Neuronal stem cell (in vitro differentiated cells): ENCODE measurements around the gene CUZD1.

Experiments
- DNase-seq: peaks from one replicate; pipeline ENCODE4 v3.0.0-alpha.2; 2013; ENCODE audit warnings: low spot score
- H2AFZ ChIP-seq: one replicate; pipeline ENCODE4 v1.6.1; 2013; ENCODE audit warnings: mild to moderate bottlenecking, low read length, inconsistent platforms
- H2AK5ac ChIP-seq: 2 replicates; pipeline ENCODE4 v1.6.1; 2013; ENCODE audit warnings: low read depth, mild to moderate bottlenecking, inconsistent platforms, low read length, moderate library complexity, mixed read lengths
- H2BK120ac ChIP-seq: 2 replicates; pipeline ENCODE4 v1.6.1; 2013; ENCODE audit warnings: low read depth, mild to moderate bottlenecking, inconsistent platforms, low read length, moderate library complexity, mixed read lengths
- H2BK12ac ChIP-seq: one replicate; pipeline ENCODE4 v1.6.1; 2013; ENCODE audit warnings: low read length, inconsistent platforms
- H2BK15ac ChIP-seq: 2 replicates; pipeline ENCODE4 v1.6.1; 2013; ENCODE audit warnings: mild to moderate bottlenecking, low read length, inconsistent platforms, mixed read lengths
- H2BK5ac ChIP-seq: one replicate; pipeline ENCODE4 v1.6.1; 2013; ENCODE audit warnings: inconsistent platforms, mild to moderate bottlenecking, low read length, moderate library complexity
- H3K14ac ChIP-seq: one replicate; pipeline ENCODE4 v1.6.1; 2013; ENCODE audit warnings: low read length, inconsistent platforms
- H3K18ac ChIP-seq: 2 replicates; pipeline ENCODE4 v1.6.1; 2013; ENCODE audit warnings: low read length, inconsistent platforms
- H3K23ac ChIP-seq: 2 replicates; pipeline ENCODE4 v1.6.1; 2013; ENCODE audit warnings: low read depth, mild to moderate bottlenecking, mixed read lengths, low read length, inconsistent platforms; ENCODE audit not compliant: poor library complexity
- H3K27ac ChIP-seq: replicated peaks from 3 replicates; pipeline ENCODE4 v1.5.1; 2013; ENCODE audit warnings: low read length, inconsistent platforms
- H3K27me3 ChIP-seq, 3 experiments: 2 replicates each; pipeline ENCODE4 v1.6.1; 2013; ENCODE audit warnings: low read length in 3 of 3, mild to moderate bottlenecking in 2 of 3, inconsistent platforms in 1 of 3, low read depth in 1 of 3, mixed read lengths in 1 of 3, moderate library complexity in 1 of 3; ENCODE audit not compliant: control insufficient read depth in 3 of 3, insufficient read depth in 3 of 3
- H3K36me3 ChIP-seq, 2 donors: replicated peaks in 1 of 2; 2 replicates each; pipeline ENCODE4 v1.6.1; 2013; ENCODE audit warnings: low read length in 2 of 2; ENCODE audit not compliant: control insufficient read depth in 2 of 2, insufficient read depth in 2 of 2
- H3K4ac ChIP-seq: 2 replicates; pipeline ENCODE4 v1.6.1; 2013; ENCODE audit warnings: inconsistent platforms, mild to moderate bottlenecking, low read length, moderate library complexity
- H3K4me1 ChIP-seq, 2 donors: 1 replicate in 1 of 2; 2 replicates in 1 of 2; pipeline ENCODE4 v1.6.1; 2013; ENCODE audit warnings: low read length in 2 of 2, low read depth in 1 of 2; ENCODE audit not compliant: control insufficient read depth in 2 of 2, insufficient read depth in 1 of 2
- H3K4me2 ChIP-seq: one replicate; pipeline ENCODE4 v1.6.1; 2013; ENCODE audit warnings: mild to moderate bottlenecking, low read length, inconsistent platforms; ENCODE audit not compliant: insufficient read depth, poor library complexity, severe bottlenecking
- H3K4me3 ChIP-seq, 2 donors: 2 replicates each; pipeline ENCODE4 v1.5.1; 2013; ENCODE audit warnings: low read length in 2 of 2, mild to moderate bottlenecking in 2 of 2, inconsistent platforms in 1 of 2, moderate library complexity in 1 of 2
- H3K79me1 ChIP-seq: one replicate; pipeline ENCODE4 v1.6.1; 2013; ENCODE audit warnings: low read depth, mild to moderate bottlenecking, inconsistent platforms, low read length, moderate library complexity
- H3K9ac ChIP-seq: one replicate; pipeline ENCODE4 v1.6.1; 2013; ENCODE audit warnings: mild to moderate bottlenecking, low read depth, low read length, inconsistent platforms; ENCODE audit not compliant: poor library complexity
- H3K9me3 ChIP-seq, 2 donors: replicated peaks in 1 of 2; 2 replicates each; pipeline versions ENCODE3 to v1.6.1; 2013; ENCODE audit warnings: low read length in 2 of 2, mild to moderate bottlenecking in 2 of 2, inconsistent platforms in 1 of 2, low read depth in 1 of 2, mixed read lengths in 1 of 2, moderate library complexity in 1 of 2; ENCODE audit not compliant: control insufficient read depth in 2 of 2, insufficient read depth in 1 of 2
- H4K8ac ChIP-seq: one replicate; pipeline ENCODE4 v1.6.1; 2013; ENCODE audit warnings: low read depth, mild to moderate bottlenecking, inconsistent platforms, low read length, moderate library complexity
- H4K91ac ChIP-seq: one replicate; pipeline ENCODE4 v1.6.1; 2013; ENCODE audit warnings: low read length, low read depth, mild to moderate bottlenecking, inconsistent platforms; ENCODE audit not compliant: poor library complexity
- WGBS, 2 donors: extraction: QIAGEN DNeasy Blood & Tissue Kit; methylation state at CpG; one replicate each; pipeline ENCODE4 v1.1.7; 2013; ENCODE audit warnings: missing lambda C conversion rate in 2 of 2, mixed read lengths in 1 of 2; ENCODE audit not compliant: insufficient read length in 2 of 2, insufficient replicate concordance in 1 of 2; ENCODE audit errors: extremely low coverage in 2 of 2; 5-methylcytosine and 5-hydroxymethylcytosine counted together

The CUZD1 gene

GRCh38 chr10:122830965-122831353 is 14.7 kb downstream of the CUZD1 start:
- Histone ChIP-seq H3K4me2 (no peak overlapping the region), H3K9ac (no peak overlapping the region), H3K18ac (no peak overlapping the region), H2AK5ac (no peak overlapping the region), H3K14ac (no peak overlapping the region), H2AFZ (no peak overlapping the region), H3K4ac (no peak overlapping the region), H3K79me1 (no peaks in the 10 kb centered on the region), H3K23ac (no peak overlapping the region), H2BK12ac (no peak overlapping the region), H3K9me3 (no peaks in the 10 kb centered on the region), H3K4me1 (no peaks in the 10 kb centered on the region), H2BK120ac (no peak overlapping the region), H3K4me3 (no peak overlapping the region), H3K27me3 (peaks cover 0 to 12% (median 0%) of the 10 kb centered on the region in 3 experiments), H2BK5ac (no peak overlapping the region), H2BK15ac (no peak overlapping the region), H4K8ac (no peak overlapping the region), H3K27ac (no peak overlapping the region), H3K36me3 (no peaks in the 10 kb centered on the region), H4K91ac (no peak overlapping the region)
- DNase-seq: no peak
- WGBS, 2 donors: no CpG with 5 or more reads among the region's 1 CpG

- Histone ChIP-seq H3K4me1 (no peaks in the 10 kb centered on the region), H3K79me1 (no peaks in the 10 kb centered on the region), H3K14ac (no peak overlapping the region), H2BK15ac (no peak overlapping the region), H3K4ac (no peak overlapping the region), H3K9me3 (no peaks in the 10 kb centered on the region), H2AK5ac (no peak overlapping the region), H2AFZ (no peak overlapping the region), H2BK120ac (no peak overlapping the region), H3K27me3 (peaks cover 0 to 12% (median 0%) of the 10 kb centered on the region in 3 experiments), H3K4me2 (no peak overlapping the region), H3K23ac (no peak overlapping the region), H2BK5ac (no peak overlapping the region), H3K36me3 (no peaks in the 10 kb centered on the region), H3K9ac (no peak overlapping the region), H2BK12ac (no peak overlapping the region), H3K18ac (no peak overlapping the region), H3K4me3 (no peak overlapping the region), H4K91ac (no peak overlapping the region), H4K8ac (no peak overlapping the region), H3K27ac (no peak overlapping the region)
- no CpG with 5 or more reads among the region's 7 CpGs for WGBS, 2 donors
- no peak for DNase-seq
Observed at GRCh38 chr10:122830273-122830964, 15.2 kb downstream of the CUZD1 start.

GRCh38 chr10:122829454-122829853 is 16.2 kb downstream of the CUZD1 start:
- Histone ChIP-seq H4K8ac (no peak overlapping the region), H2AK5ac (no peak overlapping the region), H2BK5ac (no peak overlapping the region), H2BK120ac (no peak overlapping the region), H3K14ac (no peak overlapping the region), H2AFZ (no peak overlapping the region), H3K4ac (no peak overlapping the region), H3K9ac (no peak overlapping the region), H3K18ac (peak overlapping the region; percentile 74), H3K27ac (no peak overlapping the region), H3K79me1 (no peaks in the 10 kb centered on the region), H3K27me3 (peaks cover 0 to 18% (median 0%) of the 10 kb centered on the region in 3 experiments), H3K4me1 (no peaks in the 10 kb centered on the region), H3K36me3 (no peaks in the 10 kb centered on the region), H3K4me2 (no peak overlapping the region), H3K4me3 (no peak overlapping the region), H3K9me3 (no peaks in the 10 kb centered on the region), H2BK15ac (no peak overlapping the region), H2BK12ac (no peak overlapping the region), H4K91ac (no peak overlapping the region), H3K23ac (no peak overlapping the region)
- no peak for DNase-seq
- WGBS, 2 donors: no CpG with 5 or more reads among the region's 8 CpGs

- Histone ChIP-seq H3K36me3 (no peaks in the 10 kb centered on the region), H3K4me2 (no peak overlapping the region), H3K79me1 (no peaks in the 10 kb centered on the region), H3K14ac (no peak overlapping the region), H2BK15ac (no peak overlapping the region), H4K91ac (no peak overlapping the region), H3K4ac (no peak overlapping the region), H4K8ac (no peak overlapping the region), H3K9ac (no peak overlapping the region), H3K4me1 (no peaks in the 10 kb centered on the region), H3K23ac (no peak overlapping the region), H3K4me3 (no peak overlapping the region), H3K9me3 (no peaks in the 10 kb centered on the region), H3K18ac (no peak overlapping the region), H2AFZ (no peak overlapping the region), H2AK5ac (no peak overlapping the region), H3K27ac (no peak overlapping the region), H2BK12ac (no peak overlapping the region), H2BK5ac (no peak overlapping the region), H2BK120ac (no peak overlapping the region), H3K27me3 (peaks cover 0 to 21% (median 2%) of the 10 kb centered on the region in 3 experiments)
- DNase-seq: no peak
- no CpG with 5 or more reads among the region's 4 CpGs for WGBS, 2 donors
Observed at GRCh38 chr10:122828716-122829255, 16.9 kb downstream of the CUZD1 start.
